Peyer's patch (tissue), 4 donors: Measurements from ENCODE around the gene EXOC8.

Source experiments
- POLR2A ChIP-seq, 2 donors: fragments of 450-650 bp; IDR thresholded peaks; one replicate each; pipeline ENCODE4 v1.5.1; 2017; ENCODE audit warnings: antibody characterized with exemption in 2 of 2, mild to moderate bottlenecking in 2 of 2, moderate library complexity in 2 of 2
- TF ChIP-seq, protein P1 (sequence below), 6 experiments: fragments of 450-650 bp in 4 of 6; fragments of 200-600 bp in 2 of 6; sonication (generic) in 1 of 6; IDR thresholded peaks; one replicate each; pipeline ENCODE4 v1.5.1; 2017 to 2019; ENCODE audit warnings: antibody characterized with exemption in 6 of 6, mild to moderate bottlenecking in 3 of 6, moderate library complexity in 1 of 6

DNA sequence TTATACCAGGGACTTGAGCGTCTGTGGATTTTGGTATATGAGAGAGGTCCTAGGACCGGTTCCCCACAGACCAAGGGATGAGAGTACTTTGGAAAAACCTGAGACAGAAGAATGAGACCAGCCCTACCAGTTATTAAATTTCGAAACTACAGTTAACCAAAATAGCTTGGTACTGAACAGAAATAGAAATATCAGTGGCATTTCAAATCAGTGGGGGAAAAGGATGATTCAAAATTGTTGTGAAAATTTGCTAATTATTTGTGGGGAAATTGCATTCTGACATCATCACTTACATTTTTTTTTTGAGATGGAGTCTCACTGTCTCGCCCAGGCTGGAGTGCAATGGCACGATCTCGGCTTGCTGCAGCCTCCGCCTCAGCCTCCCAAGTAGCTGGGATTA is 8.2 kb downstream of the EXOC8 start:
- TF ChIP-seq, protein P1, sequence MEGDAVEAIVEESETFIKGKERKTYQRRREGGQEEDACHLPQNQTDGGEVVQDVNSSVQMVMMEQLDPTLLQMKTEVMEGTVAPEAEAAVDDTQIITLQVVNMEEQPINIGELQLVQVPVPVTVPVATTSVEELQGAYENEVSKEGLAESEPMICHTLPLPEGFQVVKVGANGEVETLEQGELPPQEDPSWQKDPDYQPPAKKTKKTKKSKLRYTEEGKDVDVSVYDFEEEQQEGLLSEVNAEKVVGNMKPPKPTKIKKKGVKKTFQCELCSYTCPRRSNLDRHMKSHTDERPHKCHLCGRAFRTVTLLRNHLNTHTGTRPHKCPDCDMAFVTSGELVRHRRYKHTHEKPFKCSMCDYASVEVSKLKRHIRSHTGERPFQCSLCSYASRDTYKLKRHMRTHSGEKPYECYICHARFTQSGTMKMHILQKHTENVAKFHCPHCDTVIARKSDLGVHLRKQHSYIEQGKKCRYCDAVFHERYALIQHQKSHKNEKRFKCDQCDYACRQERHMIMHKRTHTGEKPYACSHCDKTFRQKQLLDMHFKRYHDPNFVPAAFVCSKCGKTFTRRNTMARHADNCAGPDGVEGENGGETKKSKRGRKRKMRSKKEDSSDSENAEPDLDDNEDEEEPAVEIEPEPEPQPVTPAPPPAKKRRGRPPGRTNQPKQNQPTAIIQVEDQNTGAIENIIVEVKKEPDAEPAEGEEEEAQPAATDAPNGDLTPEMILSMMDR (IDR thresholded peaks at IDR 0.05) = no peak
- no peak for TF ChIP-seq POLR2A (IDR thresholded peaks at IDR 0.05)
